Liver (tissue), 9 donors: ENCODE data around the gene RAB6A. TPM values are rescaled to one million over a fixed set of nuclear protein-coding genes. Genes with fewer than 3 reads are reported as not detected.

ENCODE experiments used
- DNase-seq: peaks from one replicate; pipeline ENCODE4 v3.0.0-alpha.2; 2017; ENCODE audit warnings: low spot score
- H3K27ac ChIP-seq, 2 donors: one replicate each; pipeline ENCODE4 v1.7.0; 2013; ENCODE audit warnings: inconsistent platforms in 2 of 2, low read length in 2 of 2, control low read depth in 1 of 2, low read depth in 1 of 2, mild to moderate bottlenecking in 1 of 2
- H3K27me3 ChIP-seq, 4 donors: one replicate each; pipeline versions ENCODE4 v1.6.1 to v1.7.0; 2013; ENCODE audit warnings: low read length in 3 of 4, inconsistent platforms in 1 of 4, mild to moderate bottlenecking in 1 of 4, moderate library complexity in 1 of 4; ENCODE audit not compliant: control insufficient read depth in 4 of 4, insufficient read depth in 4 of 4
- H3K36me3 ChIP-seq, 4 donors: one replicate each; pipeline versions ENCODE4 v1.6.1 to v1.7.0; 2013; ENCODE audit warnings: low read length in 3 of 4, mild to moderate bottlenecking in 3 of 4, low read depth in 1 of 4, moderate library complexity in 1 of 4; ENCODE audit not compliant: control insufficient read depth in 4 of 4, insufficient read depth in 3 of 4
- H3K4me1 ChIP-seq, 4 donors: one replicate each; pipeline versions ENCODE4 v1.6.1 to v1.7.0; 2013; ENCODE audit warnings: low read length in 3 of 4, mild to moderate bottlenecking in 3 of 4, moderate library complexity in 1 of 4; ENCODE audit not compliant: control insufficient read depth in 4 of 4, insufficient read depth in 4 of 4
- H3K4me3 ChIP-seq, 3 donors: one replicate each; pipeline versions ENCODE4 v1.6.1 to v1.7.0; 2013; ENCODE audit warnings: low read length in 3 of 3, control low read depth in 1 of 3, low read depth in 1 of 3, mild to moderate bottlenecking in 1 of 3
- H3K9ac ChIP-seq, 2 donors: one replicate each; pipeline ENCODE4 v1.7.0; 2013; ENCODE audit warnings: low read length in 2 of 2, mild to moderate bottlenecking in 2 of 2, moderate library complexity in 2 of 2, control low read depth in 1 of 2, low read depth in 1 of 2
- H3K9me3 ChIP-seq, 4 donors: one replicate each; pipeline versions ENCODE4 v1.6.1 to v1.7.0; 2013; ENCODE audit warnings: low read length in 3 of 4; ENCODE audit not compliant: control insufficient read depth in 4 of 4
- EGR1 ChIP-seq, 2 donors: IDR thresholded peaks; 2 replicates each; pipeline ENCODE4 v1.6.1; 2016 to 2018; ENCODE audit warnings: antibody characterized with exemption in 2 of 2, low read depth in 2 of 2
- FOXA1 ChIP-seq: IDR thresholded peaks from 2 replicates; pipeline ENCODE4 v1.6.1; 2016; ENCODE audit warnings: antibody characterized with exemption
- FOXA2 ChIP-seq: IDR thresholded peaks from 2 replicates; pipeline ENCODE4 v1.6.1; 2016; ENCODE audit warnings: antibody characterized with exemption
- GABPA ChIP-seq, 2 donors: IDR thresholded peaks in 1 of 2; conservative IDR thresholded peaks in 1 of 2; 2 replicates each; pipeline ENCODE4 v1.6.1; 2016; ENCODE audit warnings: antibody characterized with exemption in 2 of 2, mild to moderate bottlenecking in 1 of 2, moderate library complexity in 1 of 2
- HNF4A ChIP-seq, 2 donors: conservative IDR thresholded peaks; 2 replicates each; pipeline ENCODE4 v1.6.1; 2016; ENCODE audit warnings: antibody characterized with exemption in 2 of 2, mild to moderate bottlenecking in 2 of 2
- HNF4G ChIP-seq: IDR thresholded peaks from 2 replicates; pipeline ENCODE4 v1.6.1; 2016; ENCODE audit warnings: antibody characterized with exemption
- JUND ChIP-seq, 2 donors: IDR thresholded peaks; 2 replicates each; pipeline ENCODE4 v1.6.1; 2016; ENCODE audit warnings: antibody characterized with exemption in 2 of 2
- NR2F2 ChIP-seq: IDR thresholded peaks from 2 replicates; pipeline ENCODE4 v1.6.1; 2016; ENCODE audit warnings: antibody characterized with exemption
- RAD21 ChIP-seq, 2 donors: IDR thresholded peaks; 2 replicates each; pipeline ENCODE4 v1.6.1; 2016; ENCODE audit warnings: antibody characterized with exemption in 2 of 2, mild to moderate bottlenecking in 2 of 2
- RXRA ChIP-seq, 2 donors: IDR thresholded peaks; 2 replicates each; pipeline ENCODE4 v1.6.1; 2017 to 2018; ENCODE audit warnings: antibody characterized with exemption in 2 of 2, mild to moderate bottlenecking in 1 of 2
- SP1 ChIP-seq: IDR thresholded peaks from 2 replicates; pipeline ENCODE4 v1.6.1; 2018; ENCODE audit warnings: antibody characterized with exemption, mild to moderate bottlenecking
- TAF1 ChIP-seq: conservative IDR thresholded peaks from 2 replicates; pipeline ENCODE4 v1.6.1; 2016; ENCODE audit warnings: antibody characterized with exemption, mild to moderate bottlenecking
- YY1 ChIP-seq: IDR thresholded peaks from 2 replicates; pipeline ENCODE4 v1.6.1; 2016; ENCODE audit warnings: antibody characterized with exemption, mild to moderate bottlenecking
- WGBS: extraction: QIAGEN DNeasy Blood & Tissue Kit; methylation state at CpG from one replicate; pipeline ENCODE4 v1.1.7; 2013; 5-methylcytosine and 5-hydroxymethylcytosine counted together
- polyA plus RNA-seq, 2 donors: library from polyadenylated mRNA; stranded (reverse) in 1 of 2; unstranded in 1 of 2; fragments of 200-250 nt in 1 of 2; fragments of >200 nt in 1 of 2; fragmentation: Nextera tagmentation in 1 of 2; extraction: Ambion mirVana in 1 of 2; gene quantifications; one replicate each; pipeline versions ENCODE4 v1.2.1 to v1.2.3, GENCODE V29; 2013 to 2015
- total RNA-seq, 2 donors: library from RNA; depleted of rRNA; stranded (reverse); fragments of >200 nt; gene quantifications; one replicate each; pipeline ENCODE4 v1.2.3, GENCODE V29; 2014
- TF ChIP-seq, protein P1 (sequence below): IDR thresholded peaks from 2 replicates; pipeline ENCODE4 v1.6.1; 2016; ENCODE audit warnings: antibody characterized with exemption, mild to moderate bottlenecking
- TF ChIP-seq, protein P2 (sequence below): IDR thresholded peaks from 2 replicates; pipeline ENCODE4 v1.6.1; 2016; ENCODE audit warnings: antibody characterized with exemption
- TF ChIP-seq, protein P3 (sequence below): IDR thresholded peaks from 2 replicates; pipeline ENCODE4 v1.6.1; 2016; ENCODE audit warnings: antibody characterized with exemption
- TF ChIP-seq, protein P4 (sequence below): IDR thresholded peaks from 2 replicates; pipeline ENCODE4 v1.6.1; 2016; ENCODE audit warnings: antibody characterized with exemption
- TF ChIP-seq, protein P5 (sequence below): fragments of 150-350 bp; IDR thresholded peaks from 2 replicates; pipeline ENCODE4 v1.5.1; 2017; ENCODE audit warnings: improper control_type of control experiment, low read depth, low read length; ENCODE audit not compliant: missing input control
- donor health status: healthy.
- donor health status: healthy.
- donor health status: healthy.
- donor health status: healthy.
- donor health status: healthy.

Gene RAB6A
- total and polyA plus RNA-seq, 4 donors = 36.0 to 165 (median 51.5) TPM

DNA sequence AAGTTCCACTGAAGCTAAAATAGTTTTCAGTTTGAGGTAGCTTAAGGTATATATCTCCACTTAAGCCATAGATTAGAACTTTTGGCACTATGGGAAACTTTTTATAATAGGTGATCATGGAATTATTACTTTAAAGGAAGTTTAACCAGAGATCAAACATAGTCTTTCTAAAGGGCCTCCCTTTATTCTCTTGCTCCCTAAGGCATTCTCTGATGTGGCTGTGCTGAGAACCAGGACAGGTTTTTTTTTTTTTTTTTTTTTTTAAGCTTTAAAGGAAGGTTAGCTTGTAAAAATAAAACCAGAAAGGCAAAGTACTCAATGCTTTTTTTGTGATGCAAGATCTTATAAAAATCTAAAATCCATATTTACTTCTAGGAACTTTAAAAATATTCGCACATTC, 23.9 kb upstream of the RAB6A start (continued):
- TF ChIP-seq, protein P1, sequence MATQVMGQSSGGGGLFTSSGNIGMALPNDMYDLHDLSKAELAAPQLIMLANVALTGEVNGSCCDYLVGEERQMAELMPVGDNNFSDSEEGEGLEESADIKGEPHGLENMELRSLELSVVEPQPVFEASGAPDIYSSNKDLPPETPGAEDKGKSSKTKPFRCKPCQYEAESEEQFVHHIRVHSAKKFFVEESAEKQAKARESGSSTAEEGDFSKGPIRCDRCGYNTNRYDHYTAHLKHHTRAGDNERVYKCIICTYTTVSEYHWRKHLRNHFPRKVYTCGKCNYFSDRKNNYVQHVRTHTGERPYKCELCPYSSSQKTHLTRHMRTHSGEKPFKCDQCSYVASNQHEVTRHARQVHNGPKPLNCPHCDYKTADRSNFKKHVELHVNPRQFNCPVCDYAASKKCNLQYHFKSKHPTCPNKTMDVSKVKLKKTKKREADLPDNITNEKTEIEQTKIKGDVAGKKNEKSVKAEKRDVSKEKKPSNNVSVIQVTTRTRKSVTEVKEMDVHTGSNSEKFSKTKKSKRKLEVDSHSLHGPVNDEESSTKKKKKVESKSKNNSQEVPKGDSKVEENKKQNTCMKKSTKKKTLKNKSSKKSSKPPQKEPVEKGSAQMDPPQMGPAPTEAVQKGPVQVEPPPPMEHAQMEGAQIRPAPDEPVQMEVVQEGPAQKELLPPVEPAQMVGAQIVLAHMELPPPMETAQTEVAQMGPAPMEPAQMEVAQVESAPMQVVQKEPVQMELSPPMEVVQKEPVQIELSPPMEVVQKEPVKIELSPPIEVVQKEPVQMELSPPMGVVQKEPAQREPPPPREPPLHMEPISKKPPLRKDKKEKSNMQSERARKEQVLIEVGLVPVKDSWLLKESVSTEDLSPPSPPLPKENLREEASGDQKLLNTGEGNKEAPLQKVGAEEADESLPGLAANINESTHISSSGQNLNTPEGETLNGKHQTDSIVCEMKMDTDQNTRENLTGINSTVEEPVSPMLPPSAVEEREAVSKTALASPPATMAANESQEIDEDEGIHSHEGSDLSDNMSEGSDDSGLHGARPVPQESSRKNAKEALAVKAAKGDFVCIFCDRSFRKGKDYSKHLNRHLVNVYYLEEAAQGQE = no peak
- TF ChIP-seq FOXA1 (no peak), SP1 (no peak), RAD21 (IDR thresholded peaks at IDR 0.05) (no peak), TAF1 (no peak)

DNA sequence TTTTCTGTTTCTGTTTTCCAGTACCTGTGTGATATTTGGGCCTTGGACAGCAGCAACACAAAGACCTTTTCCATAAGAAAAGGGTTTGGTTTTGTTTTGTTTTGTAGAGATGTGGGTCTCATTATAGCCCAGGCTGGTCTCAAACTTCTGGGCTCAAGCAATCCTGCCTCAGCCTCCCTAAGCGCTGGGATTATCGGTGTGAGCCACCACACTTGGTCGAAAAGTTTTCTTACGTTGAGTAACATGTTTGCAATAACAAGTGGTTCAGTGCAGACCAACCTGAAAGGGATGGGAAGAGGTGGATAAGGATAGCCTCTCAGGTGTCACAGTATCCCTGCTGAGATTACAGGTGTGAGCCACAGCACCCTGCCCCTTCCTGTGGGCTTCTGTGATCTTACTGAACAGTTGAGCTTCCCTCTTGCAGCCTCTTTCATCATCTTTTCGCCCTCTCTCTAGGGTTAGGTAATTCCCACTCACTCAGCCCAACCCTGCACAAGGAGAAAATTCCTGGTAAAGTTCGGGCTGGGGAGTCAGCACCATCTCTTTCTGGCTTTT, 23.3 kb upstream of the RAB6A start:
- H3K27ac ChIP-seq = peak overlapping the region; percentile 28 to 51
- 78% methylated on average over 6 of the region's 6 CpGs for WGBS
- H3K27me3 ChIP-seq = no peaks in the 10 kb centered on the region
- peaks cover 0 to 4% (median 0%) of the 10 kb centered on the region in 4 donors for H3K4me1 ChIP-seq
- DNase-seq = peak; percentile 41
- TF ChIP-seq SP1 (peak; percentile 48), YY1 (peak; percentile 68), EGR1 (IDR thresholded peaks at IDR 0.05; ENCODE audit: low read depth in 2 of 2) (no peak), TAF1 (no peak), FOXA2 (no peak), HNF4A (conservative IDR thresholded peaks at IDR 0.05) (peak; percentile 35 to 51), JUND (IDR thresholded peaks at IDR 0.05) (no peak), NR2F2 (no peak), RXRA (IDR thresholded peaks at IDR 0.05) (peak; percentile 32 to 39), GABPA (IDR thresholded peaks at IDR 0.05 in 1 of 2, conservative IDR thresholded peaks at IDR 0.05 in 1 of 2) (peak in 1 of 2 donors; percentile 39), RAD21 (IDR thresholded peaks at IDR 0.05) (no peak), FOXA1 (no peak), HNF4G (no peak)
- TF ChIP-seq, protein P2, sequence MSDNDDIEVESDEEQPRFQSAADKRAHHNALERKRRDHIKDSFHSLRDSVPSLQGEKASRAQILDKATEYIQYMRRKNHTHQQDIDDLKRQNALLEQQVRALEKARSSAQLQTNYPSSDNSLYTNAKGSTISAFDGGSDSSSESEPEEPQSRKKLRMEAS = peak; percentile 18
- TF ChIP-seq, protein P3, sequence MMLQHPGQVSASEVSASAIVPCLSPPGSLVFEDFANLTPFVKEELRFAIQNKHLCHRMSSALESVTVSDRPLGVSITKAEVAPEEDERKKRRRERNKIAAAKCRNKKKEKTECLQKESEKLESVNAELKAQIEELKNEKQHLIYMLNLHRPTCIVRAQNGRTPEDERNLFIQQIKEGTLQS = peak; percentile 73
- TF ChIP-seq, protein P4, sequence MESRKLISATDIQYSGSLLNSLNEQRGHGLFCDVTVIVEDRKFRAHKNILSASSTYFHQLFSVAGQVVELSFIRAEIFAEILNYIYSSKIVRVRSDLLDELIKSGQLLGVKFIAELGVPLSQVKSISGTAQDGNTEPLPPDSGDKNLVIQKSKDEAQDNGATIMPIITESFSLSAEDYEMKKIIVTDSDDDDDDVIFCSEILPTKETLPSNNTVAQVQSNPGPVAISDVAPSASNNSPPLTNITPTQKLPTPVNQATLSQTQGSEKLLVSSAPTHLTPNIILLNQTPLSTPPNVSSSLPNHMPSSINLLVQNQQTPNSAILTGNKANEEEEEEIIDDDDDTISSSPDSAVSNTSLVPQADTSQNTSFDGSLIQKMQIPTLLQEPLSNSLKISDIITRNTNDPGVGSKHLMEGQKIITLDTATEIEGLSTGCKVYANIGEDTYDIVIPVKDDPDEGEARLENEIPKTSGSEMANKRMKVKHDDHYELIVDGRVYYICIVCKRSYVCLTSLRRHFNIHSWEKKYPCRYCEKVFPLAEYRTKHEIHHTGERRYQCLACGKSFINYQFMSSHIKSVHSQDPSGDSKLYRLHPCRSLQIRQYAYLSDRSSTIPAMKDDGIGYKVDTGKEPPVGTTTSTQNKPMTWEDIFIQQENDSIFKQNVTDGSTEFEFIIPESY = no peak
- TF ChIP-seq, protein P5, sequence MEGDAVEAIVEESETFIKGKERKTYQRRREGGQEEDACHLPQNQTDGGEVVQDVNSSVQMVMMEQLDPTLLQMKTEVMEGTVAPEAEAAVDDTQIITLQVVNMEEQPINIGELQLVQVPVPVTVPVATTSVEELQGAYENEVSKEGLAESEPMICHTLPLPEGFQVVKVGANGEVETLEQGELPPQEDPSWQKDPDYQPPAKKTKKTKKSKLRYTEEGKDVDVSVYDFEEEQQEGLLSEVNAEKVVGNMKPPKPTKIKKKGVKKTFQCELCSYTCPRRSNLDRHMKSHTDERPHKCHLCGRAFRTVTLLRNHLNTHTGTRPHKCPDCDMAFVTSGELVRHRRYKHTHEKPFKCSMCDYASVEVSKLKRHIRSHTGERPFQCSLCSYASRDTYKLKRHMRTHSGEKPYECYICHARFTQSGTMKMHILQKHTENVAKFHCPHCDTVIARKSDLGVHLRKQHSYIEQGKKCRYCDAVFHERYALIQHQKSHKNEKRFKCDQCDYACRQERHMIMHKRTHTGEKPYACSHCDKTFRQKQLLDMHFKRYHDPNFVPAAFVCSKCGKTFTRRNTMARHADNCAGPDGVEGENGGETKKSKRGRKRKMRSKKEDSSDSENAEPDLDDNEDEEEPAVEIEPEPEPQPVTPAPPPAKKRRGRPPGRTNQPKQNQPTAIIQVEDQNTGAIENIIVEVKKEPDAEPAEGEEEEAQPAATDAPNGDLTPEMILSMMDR = no peak
- TF ChIP-seq, protein P1 = peak; percentile 38
- no peaks in the 10 kb centered on the region for H3K9me3 ChIP-seq
- peak overlapping the region in 1 of 2 donors; percentile 46 for H3K9ac ChIP-seq
- no peaks in the 10 kb centered on the region for H3K36me3 ChIP-seq
- H3K4me3 ChIP-seq = no peak overlapping the region
